NCI-H1105 treated with DMSO at 0.1 percent for 48 hours (cell line): ENCODE measurements around the gene NAA20.
"Not testable (repeated sequence)": the region's sequence is repeated elsewhere in the genome, so short reads cannot be mapped to it uniquely, and the experiment has no call there.

Experiments
- DNase-seq: peaks from one replicate; lab custom pipeline; 2025; lab: John Stamatoyannopoulos, UW

Gene NAA20

DNA sequence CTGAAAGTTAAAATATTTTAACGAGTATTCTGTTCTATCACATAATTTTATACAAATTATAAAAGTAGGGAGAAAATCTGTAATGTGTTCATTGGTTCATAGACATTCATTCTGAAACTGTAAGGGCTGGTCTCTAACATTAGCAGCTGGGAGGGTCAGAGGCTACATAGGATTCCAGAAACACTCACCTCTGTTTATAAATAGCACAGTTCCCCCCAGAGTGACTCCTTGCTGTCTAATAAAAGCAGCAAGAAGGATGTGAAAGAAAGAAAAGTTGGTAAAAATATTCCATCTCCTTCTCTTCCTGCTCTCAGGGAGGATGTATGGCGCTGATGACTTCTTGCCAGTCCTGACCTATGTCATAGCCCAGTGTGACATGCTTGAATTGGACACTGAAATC is 25.3 kb upstream of the NAA20 start:
- DNase-seq: no peak

DNA sequence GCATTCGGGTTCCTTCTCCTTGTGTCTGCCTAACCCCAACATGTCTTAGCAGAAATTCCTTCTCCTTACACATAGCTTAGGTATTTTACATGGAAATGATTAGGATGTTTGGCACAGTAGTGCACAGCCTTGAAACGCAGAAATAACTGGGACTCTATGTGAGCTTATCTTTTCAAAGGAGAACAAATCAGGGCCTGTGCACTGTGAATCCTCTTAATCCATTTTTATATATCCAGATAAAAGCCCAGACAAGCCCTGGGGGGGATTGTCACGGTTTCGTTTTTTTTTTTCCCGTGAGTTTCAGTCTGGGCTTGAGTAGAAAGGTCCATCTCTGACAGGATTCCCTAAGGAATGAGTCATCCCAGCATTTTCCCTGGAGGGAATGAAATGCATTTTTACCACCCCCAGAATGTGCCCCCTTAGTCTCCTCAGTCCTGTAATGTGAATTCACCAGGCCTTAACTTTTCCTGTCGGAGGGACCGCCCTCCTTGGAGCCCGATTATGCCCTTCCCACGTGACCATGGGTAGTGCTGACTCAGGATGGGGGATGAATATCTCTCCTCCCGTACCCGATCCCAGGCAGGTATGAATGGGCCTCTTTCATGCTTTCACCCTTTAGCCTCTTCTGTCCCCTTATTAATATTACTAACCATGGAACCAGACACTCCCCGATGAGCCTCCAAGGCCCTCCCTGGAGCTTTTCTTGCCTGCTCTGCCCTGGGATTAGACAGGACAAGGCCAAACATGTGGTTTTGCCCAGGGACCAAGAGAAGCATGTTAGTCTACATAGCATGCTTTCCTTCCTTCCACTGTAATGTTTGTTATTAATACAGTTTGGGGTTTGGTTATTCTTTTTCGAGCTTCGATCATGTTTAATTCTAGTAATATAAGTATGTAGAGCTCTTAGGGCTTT is 23.9 kb upstream of the NAA20 start:
- no peak for DNase-seq

DNA sequence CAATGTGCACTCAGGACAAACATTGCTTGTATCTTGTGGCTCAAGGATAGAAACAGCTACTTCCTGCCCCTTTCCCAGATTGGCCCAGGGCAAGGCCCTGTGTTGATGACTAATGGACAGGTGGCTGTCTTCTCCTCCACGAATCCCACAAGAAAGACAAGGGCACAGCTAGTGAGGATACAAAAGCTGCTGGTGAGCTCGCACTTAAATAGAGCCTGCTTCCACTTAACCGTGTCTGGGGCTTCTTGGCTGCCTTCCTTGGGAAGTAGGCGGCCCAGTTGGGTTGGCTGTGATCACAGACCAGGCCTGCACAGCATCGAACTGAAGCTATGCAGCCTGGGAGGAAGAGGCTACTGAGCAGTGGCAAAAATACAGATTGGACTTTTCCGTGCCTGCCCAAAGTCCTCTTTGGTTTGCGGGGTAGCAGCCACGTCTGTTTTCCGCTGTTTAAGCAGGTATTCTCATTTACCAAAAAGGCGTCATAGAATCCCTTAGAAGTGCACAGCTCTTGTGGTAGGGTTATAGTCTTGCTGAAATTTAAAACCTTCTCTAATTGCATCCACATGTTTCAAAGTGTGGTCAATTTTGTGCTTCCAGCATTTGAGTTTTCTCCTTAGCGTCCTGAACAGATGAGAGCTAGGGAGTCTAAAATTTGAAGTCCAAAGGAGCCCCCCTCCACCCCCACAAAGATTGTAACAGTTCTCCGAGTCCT is 23.0 kb upstream of the NAA20 start:
- DNase-seq: no peak

DNA sequence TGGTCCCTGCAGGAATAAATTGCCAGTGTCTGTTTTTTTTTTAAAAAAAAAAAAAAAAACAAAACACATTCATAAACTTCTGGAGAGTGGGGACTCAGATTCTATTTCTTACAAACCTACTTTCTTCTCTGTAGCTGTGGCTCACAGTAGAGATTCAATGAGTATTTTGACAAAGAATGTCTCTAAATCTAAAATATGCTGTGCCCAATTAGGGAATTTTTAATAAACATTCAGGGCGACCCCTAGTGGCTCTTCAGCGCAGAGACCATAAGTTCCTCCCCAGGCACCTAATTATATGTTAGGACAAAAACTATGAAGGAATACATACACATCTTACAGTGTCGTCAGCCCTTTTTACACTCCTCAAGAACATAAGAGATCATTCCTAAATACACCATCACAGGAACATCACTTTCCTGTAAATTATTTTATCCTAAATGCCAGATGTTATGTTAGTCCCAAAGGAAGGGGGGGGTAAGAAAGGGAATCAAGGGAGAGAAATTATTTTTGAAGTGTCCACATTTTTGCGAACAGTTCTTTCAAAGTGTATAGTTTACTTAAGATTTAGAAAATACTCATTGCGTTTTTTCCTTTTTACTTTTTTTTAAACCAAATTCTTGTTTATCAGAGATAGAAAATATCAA is 21.8 kb upstream of the NAA20 start:
- peak; percentile 73 for DNase-seq

DNA sequence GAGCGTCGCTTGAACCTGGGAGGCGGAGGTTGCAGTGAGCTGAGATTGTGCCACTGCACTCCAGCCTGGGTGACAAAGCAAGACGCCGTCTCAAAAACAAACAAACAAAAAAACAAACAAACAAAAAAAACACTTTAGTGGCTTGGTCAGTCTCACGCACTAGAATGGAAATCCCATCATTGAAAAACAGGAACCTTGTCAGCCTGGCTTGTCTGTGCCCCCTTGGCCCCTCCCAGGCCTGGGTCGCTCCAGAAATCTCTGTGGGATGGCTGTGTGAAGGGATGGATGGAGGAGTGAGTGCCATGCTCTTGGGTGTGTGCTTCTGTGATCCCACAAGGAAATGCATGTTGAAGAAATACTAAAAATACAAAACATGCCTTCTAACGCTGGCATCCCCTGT is 20.9 kb upstream of the NAA20 start:
- no peak for DNase-seq

DNA sequence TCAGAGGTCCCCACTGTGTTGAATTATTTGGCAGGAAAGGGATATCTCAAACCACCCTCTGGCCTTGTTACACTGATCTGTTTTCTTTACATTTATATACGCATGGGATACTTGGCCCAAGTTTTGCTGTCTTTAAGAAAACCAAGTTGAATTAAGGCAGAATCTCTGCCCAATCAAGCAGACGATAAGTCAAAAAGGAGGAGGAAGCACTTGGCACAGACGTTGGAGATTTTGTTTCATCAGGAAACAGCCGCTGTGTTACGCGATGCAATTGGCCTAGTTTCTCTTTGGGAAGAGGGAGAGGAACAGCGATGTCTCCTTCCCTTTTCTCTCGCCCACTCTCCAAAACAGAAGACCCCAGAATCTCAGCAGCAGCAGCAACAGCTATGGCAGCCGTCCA is 20.2 kb upstream of the NAA20 start:
- no peak for DNase-seq

DNA sequence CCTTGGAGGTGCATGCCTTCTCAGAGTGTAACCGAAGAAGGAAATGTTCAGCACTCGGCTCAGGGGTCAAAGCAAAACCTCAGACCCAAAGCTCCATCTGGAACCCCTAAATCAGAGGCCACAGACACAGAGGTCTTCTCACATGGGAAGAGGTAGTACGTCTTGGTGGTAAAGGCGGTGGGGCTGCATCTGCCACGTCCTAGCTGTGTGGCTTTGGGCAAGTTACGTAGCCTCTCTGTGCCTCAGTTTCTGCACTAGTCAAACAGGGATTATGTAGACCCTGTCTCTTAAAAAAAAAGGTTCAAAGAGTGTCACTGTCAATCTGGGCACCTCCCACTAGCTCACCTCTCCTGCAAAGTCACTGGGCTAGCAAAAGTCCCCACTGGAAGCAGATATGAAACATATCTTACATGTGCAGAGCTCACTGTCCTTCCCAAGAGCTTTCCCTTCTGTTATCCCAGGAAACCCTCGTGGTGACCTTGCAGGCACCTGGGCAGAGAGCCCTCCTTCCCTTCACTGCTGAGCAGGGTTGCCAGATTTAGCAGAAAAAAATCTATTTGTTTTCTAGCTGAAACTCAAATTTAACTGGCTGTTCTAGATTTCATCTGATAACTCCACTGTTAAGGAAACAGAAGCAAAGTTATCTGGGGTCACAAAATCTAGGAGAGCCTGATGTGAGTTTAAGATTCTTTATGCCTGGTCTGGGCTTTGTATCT is 18.0 kb upstream of the NAA20 start:
- DNase-seq: no peak

DNA sequence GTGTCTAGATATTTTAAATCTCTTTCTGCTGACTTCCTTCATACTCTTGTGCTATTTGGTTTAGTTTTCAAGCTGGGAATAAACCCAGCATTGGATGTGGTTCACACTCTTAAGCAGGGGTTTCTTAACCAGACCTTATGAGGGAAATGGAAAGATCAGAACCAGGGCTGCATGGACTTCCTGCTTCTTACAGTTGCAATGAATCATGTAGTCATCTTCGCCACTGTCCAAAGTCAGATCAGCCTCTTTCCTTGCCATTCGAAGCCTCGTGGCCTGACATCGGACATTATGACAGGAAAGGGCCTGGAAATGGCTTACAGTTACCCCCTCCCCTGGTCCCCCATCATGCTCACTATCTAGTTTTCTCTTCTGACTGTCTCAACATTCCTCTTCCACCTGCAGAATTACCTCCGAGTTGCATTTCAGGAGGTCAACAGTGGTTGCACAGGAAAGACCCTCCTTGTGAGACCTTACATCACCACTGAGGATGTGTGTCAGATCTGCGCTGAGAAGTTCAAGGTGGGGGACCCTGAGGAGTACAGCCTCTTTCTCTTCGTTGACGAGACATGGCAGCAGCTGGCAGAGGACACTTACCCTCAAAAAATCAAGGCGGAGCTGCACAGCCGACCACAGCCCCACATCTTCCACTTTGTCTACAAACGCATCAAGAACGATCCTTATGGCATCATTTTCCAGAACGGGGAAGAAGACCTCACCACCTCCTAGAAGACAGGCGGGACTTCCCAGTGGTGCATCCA is 16.8 kb upstream of the NAA20 start:
- no peak for DNase-seq

DNA sequence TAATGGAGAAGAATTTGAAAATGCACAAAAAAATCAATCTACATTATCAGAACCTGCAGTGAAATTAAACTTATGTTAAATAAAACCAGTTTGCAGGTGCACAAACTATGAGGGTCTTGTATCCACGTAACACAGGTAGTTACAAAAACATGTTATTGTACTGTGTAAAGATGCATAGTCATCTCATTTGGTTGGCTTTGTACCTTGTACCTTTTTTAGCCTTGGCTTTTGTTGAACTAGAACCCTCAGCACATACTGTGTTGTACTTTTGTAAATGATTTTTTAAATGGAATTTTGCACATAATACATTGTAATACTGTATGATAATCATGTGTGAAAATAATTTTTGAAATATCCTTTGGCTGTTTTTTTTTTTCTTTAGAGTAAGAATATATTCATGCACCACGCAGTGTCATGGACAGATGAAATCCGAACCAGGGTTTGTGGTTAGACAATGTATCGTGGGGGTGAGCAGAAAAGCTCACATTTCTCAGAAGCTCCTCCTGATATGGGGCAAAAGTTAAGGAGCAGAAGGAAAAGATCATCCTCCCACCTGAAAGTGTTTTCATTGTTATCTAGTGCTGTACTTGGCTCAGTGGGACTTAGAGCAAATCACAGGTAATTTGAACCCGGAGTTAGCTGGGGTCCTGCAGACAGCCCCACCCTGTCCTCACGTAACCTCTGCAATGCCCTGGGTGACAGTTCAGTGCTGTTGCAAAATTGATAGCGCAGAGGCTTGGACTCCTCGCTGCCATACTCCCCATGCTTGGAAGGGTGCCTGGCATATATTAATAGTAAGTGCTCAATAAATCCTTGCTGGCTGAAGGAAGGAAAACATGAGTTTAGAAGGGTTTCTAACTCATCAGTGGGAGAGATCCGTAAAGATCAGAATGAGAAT is 14.8 kb upstream of the NAA20 start:
- DNase-seq: no peak

DNA sequence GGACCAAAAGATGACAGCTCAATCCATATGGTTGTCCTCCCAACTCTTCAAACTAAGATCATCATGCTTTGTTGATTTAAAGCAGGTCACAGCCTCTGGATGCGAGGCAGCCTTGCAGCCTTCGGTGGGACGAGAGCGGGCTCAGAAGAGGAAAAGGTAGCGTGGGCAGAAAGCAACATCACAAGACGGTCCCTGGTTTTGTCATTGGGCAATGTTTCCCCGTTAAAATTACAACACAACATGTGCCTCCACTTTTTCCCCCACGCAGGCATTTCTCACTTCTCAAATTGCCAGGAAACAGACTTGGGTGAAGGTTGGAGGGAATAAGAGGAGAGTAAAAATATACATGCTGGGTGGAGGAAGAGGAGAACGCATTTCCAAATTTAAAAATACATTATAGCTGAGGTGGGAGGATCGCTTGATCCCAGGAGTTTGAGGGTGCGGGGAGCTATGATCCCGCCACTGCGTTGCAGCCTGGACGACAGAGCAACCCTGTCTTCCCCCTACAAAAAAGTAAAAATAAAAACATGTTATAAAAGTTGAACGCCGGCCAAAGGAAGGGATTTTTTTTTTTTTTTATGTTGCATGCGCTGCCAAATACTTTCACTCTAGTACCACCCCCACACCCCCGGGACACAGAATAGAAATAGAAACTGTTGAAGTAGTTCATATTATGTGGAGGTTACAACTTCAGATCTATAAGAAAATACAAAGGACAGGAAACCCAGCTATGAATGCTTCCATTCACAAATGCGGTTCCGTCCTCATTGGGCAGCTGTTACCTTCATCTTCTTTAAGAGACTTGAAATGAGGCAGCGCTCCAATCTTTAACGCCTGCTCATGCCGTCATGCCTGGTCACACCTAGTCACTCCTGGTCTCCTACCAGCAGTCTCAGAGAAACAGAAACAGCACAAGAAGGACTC is 13.9 kb upstream of the NAA20 start:
- DNase-seq: no peak

DNA sequence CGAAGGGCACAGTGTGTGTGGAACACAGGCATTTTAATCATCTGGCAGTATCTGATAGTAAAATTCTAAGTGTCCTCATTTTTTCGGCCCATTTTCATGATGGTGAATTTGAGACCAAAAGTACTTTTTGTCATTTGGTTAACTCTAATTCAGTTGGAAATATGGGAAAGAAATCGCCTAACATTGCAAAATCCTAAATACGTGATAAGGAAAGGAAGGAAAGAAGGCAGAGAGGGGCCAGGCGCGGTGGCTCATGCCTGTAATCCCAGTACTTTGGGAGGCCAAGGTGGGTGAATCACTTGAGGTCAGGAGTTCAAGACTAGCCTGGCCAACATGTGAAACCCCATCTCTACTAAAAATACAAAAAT is 13.2 kb upstream of the NAA20 start:
- DNase-seq: not testable (repeated sequence)

DNA sequence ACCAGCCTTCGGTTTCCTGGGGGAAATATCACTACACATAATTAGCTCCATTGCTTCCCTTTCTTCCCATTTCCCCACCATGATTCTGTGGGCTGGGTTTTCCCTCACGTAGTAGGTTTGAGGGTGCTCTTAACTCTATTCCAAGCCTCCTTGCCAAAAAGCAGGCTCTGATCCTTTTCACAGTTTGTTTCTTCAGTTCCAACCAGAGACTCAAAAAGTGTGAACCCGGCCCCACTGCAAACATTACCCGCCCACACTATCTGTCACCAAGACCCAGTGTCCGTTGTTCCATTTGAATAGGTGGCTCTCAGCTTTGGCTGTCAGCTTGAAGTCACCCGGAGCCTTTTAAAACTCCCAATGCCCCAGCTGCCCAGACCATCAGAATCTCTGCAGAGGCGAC is 11.8 kb upstream of the NAA20 start:
- DNase-seq: no peak

DNA sequence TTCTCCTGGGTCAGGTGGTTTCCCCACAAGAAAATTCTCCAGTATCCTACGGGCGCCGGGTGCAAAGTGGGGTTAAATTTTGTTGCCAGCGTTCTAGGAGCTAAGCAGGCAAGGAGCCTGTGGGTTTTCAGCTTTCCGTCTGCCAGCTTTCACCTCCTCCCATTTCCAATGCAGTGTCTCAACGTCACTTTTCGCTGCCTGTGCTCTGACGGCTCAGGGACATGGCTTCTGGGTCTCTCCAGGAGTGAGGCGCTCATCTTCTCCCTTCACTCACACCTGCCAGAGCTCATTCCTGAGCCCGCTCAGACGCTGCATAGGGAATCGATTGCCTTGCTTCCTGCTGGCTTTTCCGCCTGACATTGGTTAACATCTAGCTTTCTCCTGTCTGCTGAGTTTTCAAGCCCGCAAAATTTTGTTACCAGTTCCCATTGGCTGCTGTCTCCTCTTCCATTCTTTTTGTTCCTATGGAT is 7.3 kb upstream of the NAA20 start:
- no peak for DNase-seq

DNA sequence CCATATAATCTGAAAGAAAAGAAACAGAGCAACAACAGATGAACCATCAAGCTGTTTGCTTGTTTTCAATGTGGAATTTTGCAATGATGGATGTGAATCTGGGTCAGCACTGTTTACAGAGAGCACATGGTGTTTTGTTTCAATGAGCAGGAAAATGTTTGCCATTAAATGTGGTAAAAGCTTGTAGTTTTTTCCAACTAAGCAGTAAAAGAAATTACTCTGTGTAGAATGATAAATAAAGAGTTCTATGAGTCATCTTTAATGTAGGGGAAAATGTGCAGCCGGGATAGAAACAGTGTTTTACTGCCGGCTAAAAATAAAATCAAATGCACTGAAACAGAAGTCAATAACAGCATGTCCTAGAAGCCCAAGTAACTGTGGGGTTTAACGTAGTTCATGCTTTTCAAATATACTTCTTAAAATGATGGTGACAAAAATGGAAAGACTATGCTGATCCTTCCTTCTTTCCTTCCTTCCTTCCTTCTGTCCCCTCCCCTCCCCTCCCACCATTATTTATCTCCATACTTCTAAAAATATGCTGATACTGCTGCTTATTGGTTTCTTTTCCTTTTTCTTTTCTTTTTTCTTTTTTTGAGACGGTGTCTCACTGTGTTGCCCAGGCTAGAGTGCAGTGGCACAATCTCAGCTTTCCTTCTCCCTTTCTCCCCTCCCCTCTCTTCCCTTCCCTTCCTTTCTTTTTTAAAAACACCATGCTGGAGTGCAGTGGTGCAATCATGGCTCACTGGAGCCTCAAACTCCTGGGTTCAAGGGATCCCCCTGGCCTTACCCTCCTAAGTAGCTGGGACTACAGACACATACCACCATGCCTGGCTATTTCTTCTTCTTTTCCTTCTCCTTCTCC is 6.3 kb upstream of the NAA20 start:
- DNase-seq: no peak

DNA sequence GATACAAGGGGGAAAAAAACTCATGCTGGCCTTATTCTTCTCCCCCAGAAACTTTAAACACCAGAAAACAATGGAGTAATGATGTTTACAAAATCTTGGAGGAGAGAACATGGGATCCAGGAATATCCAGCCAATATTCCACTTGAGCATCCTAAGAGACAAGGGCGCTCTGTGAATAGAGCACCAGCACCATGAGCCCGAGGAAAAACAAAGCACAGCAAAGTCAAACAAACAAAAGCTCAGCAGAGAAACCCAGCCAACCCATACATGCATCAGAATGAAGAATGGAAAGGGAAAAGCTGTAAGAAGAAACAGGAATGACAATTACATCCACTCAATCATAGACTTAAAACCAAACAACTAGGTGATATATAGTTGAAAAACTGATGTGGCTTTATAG is 4.6 kb upstream of the NAA20 start:
- DNase-seq: no peak

DNA sequence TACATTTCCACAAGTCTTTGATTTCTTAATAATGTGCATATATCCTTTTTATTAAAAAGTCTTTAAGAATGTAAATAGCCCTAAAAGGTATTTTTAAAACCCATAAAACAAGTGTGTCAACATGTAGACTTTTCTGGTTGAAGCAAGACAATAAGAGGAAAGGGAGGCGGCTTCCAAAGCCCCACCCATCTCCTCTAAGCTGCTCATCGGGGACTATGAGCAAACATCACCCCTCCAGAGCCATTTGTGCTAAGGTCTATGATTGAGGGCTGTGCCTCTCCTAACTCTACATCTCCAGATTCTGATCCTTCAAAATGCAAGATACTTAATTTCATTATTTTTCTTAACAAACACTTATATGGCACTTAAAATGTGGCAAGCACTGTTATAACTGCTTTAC is 2.5 kb upstream of the NAA20 start:
- no peak for DNase-seq

DNA sequence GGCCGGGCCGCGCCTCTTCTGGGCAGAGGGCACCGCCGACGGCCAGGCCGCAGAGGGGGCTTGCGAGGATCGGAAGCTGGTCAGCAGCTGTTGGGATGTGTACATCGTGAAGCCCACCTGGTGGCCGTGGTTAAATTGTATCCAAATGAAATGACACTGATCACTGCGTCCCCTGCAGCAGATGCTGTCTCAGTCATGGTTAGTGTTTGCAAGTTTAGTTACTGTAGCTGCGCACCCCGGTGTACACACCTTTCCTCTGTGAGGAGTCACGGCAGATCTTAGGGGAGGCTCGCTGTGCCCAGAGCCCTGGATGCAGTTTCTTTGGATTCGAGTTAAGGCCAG is 653 bp downstream of the NAA20 start:
- no peak for DNase-seq

DNA sequence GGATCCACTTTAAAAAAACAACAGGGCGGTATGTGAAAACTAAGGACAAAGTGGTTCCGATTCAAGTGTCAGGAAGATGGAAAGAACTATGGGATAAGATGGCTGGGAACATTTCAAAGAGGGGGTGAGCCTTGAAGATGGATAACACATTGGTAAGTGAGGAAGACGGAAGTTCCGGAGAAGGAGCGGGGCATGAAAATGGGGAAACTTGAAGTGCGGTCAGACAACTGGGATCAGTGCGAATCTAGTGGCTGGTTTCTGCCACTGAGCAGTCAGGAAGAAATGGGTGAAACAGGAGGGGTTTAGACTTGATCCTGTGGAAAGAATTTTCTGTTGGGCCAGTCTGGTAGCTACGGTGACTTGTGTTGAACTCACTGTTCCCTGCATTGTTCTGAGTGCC is 1.2 kb downstream of the NAA20 start:
- no peak for DNase-seq

DNA sequence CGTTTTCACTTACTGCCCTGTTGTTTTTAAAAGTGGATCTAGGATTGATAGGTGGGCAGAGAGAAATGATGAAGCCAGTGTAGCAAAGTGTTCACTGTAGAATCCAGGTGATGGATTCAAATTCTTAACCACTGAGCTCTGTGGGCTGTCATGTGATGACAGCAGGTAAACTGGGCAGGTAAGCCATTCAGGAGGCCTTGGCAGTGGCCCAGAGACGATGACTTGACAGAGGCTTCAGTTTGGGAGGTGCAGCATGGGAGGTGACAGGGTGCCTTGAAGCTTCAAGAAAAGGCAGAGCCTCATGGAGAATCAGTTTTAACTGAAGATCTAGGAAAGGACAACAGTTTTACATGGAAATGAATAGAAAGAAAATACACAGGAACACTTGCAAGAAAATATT is 2.0 kb downstream of the NAA20 start:
- DNase-seq: no peak
